Measurements from ENCODE around the gene EML2.

Gene EML2

DNA sequence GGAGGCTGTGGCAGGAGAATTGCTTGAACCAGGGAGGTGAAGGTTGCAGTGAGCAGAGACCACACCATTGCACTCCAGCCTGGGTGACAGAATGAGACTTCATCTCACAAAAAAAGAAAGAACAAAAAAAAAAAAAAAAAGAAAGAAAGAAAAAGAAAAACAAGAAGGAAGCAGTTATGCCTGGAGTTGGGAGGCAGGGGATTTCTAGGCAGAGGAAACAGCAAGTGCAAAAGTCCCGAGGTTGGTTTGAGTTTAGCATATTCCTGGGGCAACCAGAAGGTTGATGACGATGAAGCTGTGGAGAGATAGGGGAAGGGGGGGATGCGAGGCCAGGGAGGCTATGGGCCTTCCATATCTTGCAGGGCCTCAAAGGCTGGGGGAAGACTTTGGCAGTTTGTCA lies 11.5 kb upstream of the EML2 start:
- no peak overlapping the region for H3K4me3 ChIP-seq (ENCODE audit: low read depth, low read length)
- no peaks in the 10 kb centered on the region for H3K27me3 ChIP-seq (ENCODE audit: control insufficient read depth, insufficient read depth, low read length)
- no peaks in the 10 kb centered on the region for H3K36me3 ChIP-seq (ENCODE audit: control insufficient read depth, insufficient read depth, low read length)
- no peaks in the 10 kb centered on the region for H3K9me3 ChIP-seq (ENCODE audit: control insufficient read depth, insufficient read depth, low read depth, low read length)
- H3K9ac ChIP-seq (ENCODE audit: low read length), result no peak overlapping the region
- peaks cover 6% of the 10 kb centered on the region; the same call in 1 of the 2 replicates for H3K4me1 ChIP-seq (ENCODE audit: control insufficient read depth, insufficient read depth, low read length)
- no peak overlapping the region for H3K27ac ChIP-seq (ENCODE audit: low read depth, low read length)

GRCh38 chr19:45646345-45646698 lies 7.1 kb upstream of the EML2 start:
- no peak overlapping the region for H3K9ac ChIP-seq (ENCODE audit: low read length)
- 0 out of 2 replicates have a peak, but pooled peaks cover 4% of the 10 kb centered on the region for H3K27me3 ChIP-seq (ENCODE audit: control insufficient read depth, insufficient read depth, low read length)
- peak overlapping the region; percentile 49 for H3K4me3 ChIP-seq (ENCODE audit: low read depth, low read length)
- H3K27ac ChIP-seq (ENCODE audit: low read depth, low read length), result no peak overlapping the region
- H3K36me3 ChIP-seq (ENCODE audit: control insufficient read depth, insufficient read depth, low read length), result no peaks in the 10 kb centered on the region
- no peaks in the 10 kb centered on the region for H3K9me3 ChIP-seq (ENCODE audit: control insufficient read depth, insufficient read depth, low read depth, low read length)
- H3K4me1 ChIP-seq (ENCODE audit: control insufficient read depth, insufficient read depth, low read length), result peaks cover 14% of the 10 kb centered on the region

- H3K9me3 ChIP-seq (ENCODE audit: control insufficient read depth, insufficient read depth, low read depth, low read length), result no peaks in the 10 kb centered on the region
- no peak overlapping the region for H3K27ac ChIP-seq (ENCODE audit: low read depth, low read length)
- H3K4me3 ChIP-seq (ENCODE audit: low read depth, low read length), result peak overlapping the region; percentile 49
- 0 out of 2 replicates have a peak, but pooled peaks cover 4% of the 10 kb centered on the region for H3K27me3 ChIP-seq (ENCODE audit: control insufficient read depth, insufficient read depth, low read length)
- H3K9ac ChIP-seq (ENCODE audit: low read length), result no peak overlapping the region
- peaks cover 14% of the 10 kb centered on the region for H3K4me1 ChIP-seq (ENCODE audit: control insufficient read depth, insufficient read depth, low read length)
- no peaks in the 10 kb centered on the region for H3K36me3 ChIP-seq (ENCODE audit: control insufficient read depth, insufficient read depth, low read length)
These were observed 6.6 kb upstream of the EML2 start for GRCh38 chr19:45645631-45646344.

- H3K4me3 ChIP-seq (ENCODE audit: low read depth, low read length), result no peak overlapping the region
- H3K9ac ChIP-seq (ENCODE audit: low read length), result no peak overlapping the region
- 0 out of 2 replicates have a peak, but pooled peaks cover 4% of the 10 kb centered on the region for H3K27me3 ChIP-seq (ENCODE audit: control insufficient read depth, insufficient read depth, low read length)
- peaks cover 14% of the 10 kb centered on the region for H3K4me1 ChIP-seq (ENCODE audit: control insufficient read depth, insufficient read depth, low read length)
- H3K36me3 ChIP-seq (ENCODE audit: control insufficient read depth, insufficient read depth, low read length), result no peaks in the 10 kb centered on the region
- H3K9me3 ChIP-seq (ENCODE audit: control insufficient read depth, insufficient read depth, low read depth, low read length), result no peaks in the 10 kb centered on the region
- H3K27ac ChIP-seq (ENCODE audit: low read depth, low read length), result no peak overlapping the region
These were observed 6.0 kb upstream of the EML2 start for GRCh38 chr19:45645068-45645630.

GRCh38 chr19:45643927-45644771 lies 5.0 kb upstream of the EML2 start:
- Histone ChIP-seq H3K36me3 (ENCODE audit: control insufficient read depth, insufficient read depth, low read length) (no peaks in the 10 kb centered on the region), H3K4me3 (ENCODE audit: low read depth, low read length) (peak overlapping the region; percentile 80), H3K9ac (ENCODE audit: low read length) (no peak overlapping the region), H3K27ac (ENCODE audit: low read depth, low read length) (no peak overlapping the region), H3K27me3 (ENCODE audit: control insufficient read depth, insufficient read depth, low read length) (0 out of 2 replicates have a peak, but pooled peaks cover 4% of the 10 kb centered on the region), H3K4me1 (ENCODE audit: control insufficient read depth, insufficient read depth, low read length) (peaks cover 14% of the 10 kb centered on the region), H3K9me3 (ENCODE audit: control insufficient read depth, insufficient read depth, low read depth, low read length) (no peaks in the 10 kb centered on the region)

GRCh38 chr19:45643024-45643926 lies 4.1 kb upstream of the EML2 start:
- Histone ChIP-seq H3K27ac (ENCODE audit: low read depth, low read length) (no peak overlapping the region), H3K4me3 (ENCODE audit: low read depth, low read length) (peak overlapping the region; percentile 80), H3K9ac (ENCODE audit: low read length) (peak overlapping the region; percentile 18), H3K27me3 (ENCODE audit: control insufficient read depth, insufficient read depth, low read length) (0 out of 2 replicates have a peak, but pooled peaks cover 4% of the 10 kb centered on the region), H3K36me3 (ENCODE audit: control insufficient read depth, insufficient read depth, low read length) (no peaks in the 10 kb centered on the region), H3K9me3 (ENCODE audit: control insufficient read depth, insufficient read depth, low read depth, low read length) (no peaks in the 10 kb centered on the region), H3K4me1 (ENCODE audit: control insufficient read depth, insufficient read depth, low read length) (peaks cover 20% of the 10 kb centered on the region)

DNA sequence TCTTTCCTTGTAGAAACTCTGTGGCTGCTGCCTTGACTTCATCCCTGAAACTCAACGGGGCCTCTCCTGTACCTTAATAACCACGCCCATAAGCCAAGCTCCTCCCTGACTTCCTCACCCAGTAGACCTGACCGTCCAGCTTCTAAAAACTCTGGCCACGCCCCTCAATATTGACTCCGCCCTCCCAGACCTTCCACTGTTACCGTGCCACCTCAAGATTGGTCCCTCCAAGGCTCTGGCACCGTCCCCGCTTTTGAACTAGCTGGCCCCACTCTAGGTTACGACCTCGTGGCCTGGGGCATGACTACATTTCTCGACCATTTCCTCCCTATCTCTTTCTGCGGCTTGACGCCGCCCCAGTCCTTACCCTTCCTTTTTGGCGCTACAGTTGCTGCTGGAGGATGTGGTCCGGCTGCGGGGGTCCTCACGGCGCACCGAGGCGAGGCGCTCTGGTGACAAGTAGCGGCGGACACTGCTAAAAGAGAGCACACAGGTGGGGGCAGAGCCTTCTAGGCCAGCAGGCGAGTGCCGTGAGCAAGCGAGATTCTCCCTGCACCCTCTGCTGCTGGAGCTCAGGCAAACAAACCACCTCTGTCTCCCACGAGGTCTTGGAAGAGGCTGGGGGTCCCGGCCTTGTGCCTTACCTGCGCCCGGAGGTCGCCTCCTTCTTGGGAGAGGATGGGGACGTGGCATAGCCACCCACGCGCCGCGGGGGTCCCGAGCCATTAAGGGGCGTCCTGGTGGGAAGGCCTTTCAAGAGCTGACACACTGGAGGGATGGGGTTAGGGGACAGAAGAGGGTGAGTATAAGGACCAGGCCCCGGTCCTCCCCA lies 2.3 kb upstream of the EML2 start:
- H3K9ac ChIP-seq (ENCODE audit: low read length), result peak overlapping the region; percentile 39
- H3K27ac ChIP-seq (ENCODE audit: low read depth, low read length), result no peak overlapping the region; the same call in 1 of the 2 replicates
- H3K36me3 ChIP-seq (ENCODE audit: control insufficient read depth, insufficient read depth, low read length), result no peaks in the 10 kb centered on the region
- no peaks in the 10 kb centered on the region for H3K9me3 ChIP-seq (ENCODE audit: control insufficient read depth, insufficient read depth, low read depth, low read length)
- 0 out of 2 replicates have a peak, but pooled peaks cover 4% of the 10 kb centered on the region for H3K27me3 ChIP-seq (ENCODE audit: control insufficient read depth, insufficient read depth, low read length)
- peaks cover 26% of the 10 kb centered on the region for H3K4me1 ChIP-seq (ENCODE audit: control insufficient read depth, insufficient read depth, low read length)
- peak overlapping the region; percentile 58 for H3K4me3 ChIP-seq (ENCODE audit: low read depth, low read length)

- Histone ChIP-seq H3K4me3 (ENCODE audit: low read depth, low read length) (peak overlapping the region; percentile 58), H3K27ac (ENCODE audit: low read depth, low read length) (no peak overlapping the region), H3K9ac (ENCODE audit: low read length) (no peak overlapping the region), H3K27me3 (ENCODE audit: control insufficient read depth, insufficient read depth, low read length) (0 out of 2 replicates have a peak, but pooled peaks cover 4% of the 10 kb centered on the region), H3K36me3 (ENCODE audit: control insufficient read depth, insufficient read depth, low read length) (no peaks in the 10 kb centered on the region), H3K4me1 (ENCODE audit: control insufficient read depth, insufficient read depth, low read length) (peaks cover 26% of the 10 kb centered on the region), H3K9me3 (ENCODE audit: control insufficient read depth, insufficient read depth, low read depth, low read length) (no peaks in the 10 kb centered on the region)
These were observed 1.7 kb upstream of the EML2 start for GRCh38 chr19:45640849-45641273.

GRCh38 chr19:45637890-45638667 lies 1.1 kb downstream of the EML2 start:
- Histone ChIP-seq H3K36me3 (ENCODE audit: control insufficient read depth, insufficient read depth, low read length) (no peaks in the 10 kb centered on the region), H3K4me1 (ENCODE audit: control insufficient read depth, insufficient read depth, low read length) (peaks cover 17% of the 10 kb centered on the region), H3K27me3 (ENCODE audit: control insufficient read depth, insufficient read depth, low read length) (no peaks in the 10 kb centered on the region), H3K9me3 (ENCODE audit: control insufficient read depth, insufficient read depth, low read depth, low read length) (no peaks in the 10 kb centered on the region), H3K9ac (ENCODE audit: low read length) (peak overlapping the region; percentile 48), H3K4me3 (ENCODE audit: low read depth, low read length) (peak overlapping the region; percentile 71), H3K27ac (ENCODE audit: low read depth, low read length) (no peak overlapping the region; the same call in 1 of the 2 replicates)

All from HUES6 (cell line).